ENCODE results near the gene SECISBP2.

GRCh38 chr9:89374176-89374575 is 55.9 kb downstream of the SECISBP2 start:
- TF ChIP-seq, protein P1, sequence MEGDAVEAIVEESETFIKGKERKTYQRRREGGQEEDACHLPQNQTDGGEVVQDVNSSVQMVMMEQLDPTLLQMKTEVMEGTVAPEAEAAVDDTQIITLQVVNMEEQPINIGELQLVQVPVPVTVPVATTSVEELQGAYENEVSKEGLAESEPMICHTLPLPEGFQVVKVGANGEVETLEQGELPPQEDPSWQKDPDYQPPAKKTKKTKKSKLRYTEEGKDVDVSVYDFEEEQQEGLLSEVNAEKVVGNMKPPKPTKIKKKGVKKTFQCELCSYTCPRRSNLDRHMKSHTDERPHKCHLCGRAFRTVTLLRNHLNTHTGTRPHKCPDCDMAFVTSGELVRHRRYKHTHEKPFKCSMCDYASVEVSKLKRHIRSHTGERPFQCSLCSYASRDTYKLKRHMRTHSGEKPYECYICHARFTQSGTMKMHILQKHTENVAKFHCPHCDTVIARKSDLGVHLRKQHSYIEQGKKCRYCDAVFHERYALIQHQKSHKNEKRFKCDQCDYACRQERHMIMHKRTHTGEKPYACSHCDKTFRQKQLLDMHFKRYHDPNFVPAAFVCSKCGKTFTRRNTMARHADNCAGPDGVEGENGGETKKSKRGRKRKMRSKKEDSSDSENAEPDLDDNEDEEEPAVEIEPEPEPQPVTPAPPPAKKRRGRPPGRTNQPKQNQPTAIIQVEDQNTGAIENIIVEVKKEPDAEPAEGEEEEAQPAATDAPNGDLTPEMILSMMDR (IDR thresholded peaks at IDR 0.05): no peak
- TF ChIP-seq ZFX (IDR thresholded peaks at IDR 0.05; ENCODE audit: borderline replicate concordance): no peak
